GM18873 (cell line): Measurements from ENCODE around the gene ATP8A2.
"Not testable (repeated sequence)": the region's sequence is repeated elsewhere in the genome, so short reads cannot be mapped to it uniquely, and the experiment has no call there.

Source experiments
- ATAC-seq: cut with Tn5 transposase; IDR thresholded peaks from one replicate; pipeline ENCODE4 v1.9.1; 2021; ENCODE audit warnings: mild to moderate bottlenecking, moderate library complexity, moderate number of reproducible peaks; ENCODE audit not compliant: unreplicated experiment, low FRiP score

ATP8A2 gene

GRCh38 chr13:25929816-25930215 is 558.0 kb downstream of the ATP8A2 start:
- ATAC-seq = no peak

GRCh38 chr13:25930653-25931052 is 558.9 kb downstream of the ATP8A2 start:
- no peak for ATAC-seq

GRCh38 chr13:25932365-25932764 is 560.6 kb downstream of the ATP8A2 start:
- ATAC-seq = no peak

GRCh38 chr13:25933520-25933919 is 561.7 kb downstream of the ATP8A2 start:
- ATAC-seq = no peak

GRCh38 chr13:25934127-25934526 is 562.4 kb downstream of the ATP8A2 start:
- ATAC-seq = no peak

- no peak for ATAC-seq
Observed at GRCh38 chr13:25939961-25940687, 568.4 kb downstream of the ATP8A2 start.

GRCh38 chr13:25943081-25943480 is 571.3 kb downstream of the ATP8A2 start:
- no peak for ATAC-seq

- no peak for ATAC-seq
Observed at GRCh38 chr13:25943658-25944057, 571.9 kb downstream of the ATP8A2 start.

- no peak for ATAC-seq
Observed at GRCh38 chr13:25945596-25945995, 573.8 kb downstream of the ATP8A2 start.

GRCh38 chr13:25946321-25946720 is 574.5 kb downstream of the ATP8A2 start:
- ATAC-seq = no peak

- no peak for ATAC-seq
Observed at GRCh38 chr13:25948910-25949309, 577.1 kb downstream of the ATP8A2 start.

- ATAC-seq = no peak
Observed at GRCh38 chr13:25951831-25952230, 580.1 kb downstream of the ATP8A2 start.

- not testable (repeated sequence) for ATAC-seq
Observed at GRCh38 chr13:25954080-25954479, 582.3 kb downstream of the ATP8A2 start.

GRCh38 chr13:25954943-25955342 is 583.2 kb downstream of the ATP8A2 start:
- ATAC-seq = not testable (repeated sequence)

GRCh38 chr13:25958986-25959385 is 587.2 kb downstream of the ATP8A2 start:
- ATAC-seq = no peak

GRCh38 chr13:25961294-25961693 is 589.5 kb downstream of the ATP8A2 start:
- ATAC-seq = no peak

- ATAC-seq = no peak
Observed at GRCh38 chr13:25963674-25964073, 591.9 kb downstream of the ATP8A2 start.

- ATAC-seq = no peak
Observed at GRCh38 chr13:25965596-25965995, 593.8 kb downstream of the ATP8A2 start.

- ATAC-seq = no peak
Observed at GRCh38 chr13:25966086-25966485, 594.3 kb downstream of the ATP8A2 start.

GRCh38 chr13:25967144-25967543 is 595.4 kb downstream of the ATP8A2 start:
- no peak for ATAC-seq

- no peak for ATAC-seq
Observed at GRCh38 chr13:25971047-25971446, 599.3 kb downstream of the ATP8A2 start.

- ATAC-seq = no peak
Observed at GRCh38 chr13:25971459-25972145, 599.8 kb downstream of the ATP8A2 start.
